HG03571 (cell line): Measurements from ENCODE around the gene TNIP2.
A peak's percentile ranks its signal among the peaks of the same experiment; 100 is the strongest.

Source experiments
- ATAC-seq: cut with Tn5 transposase; IDR thresholded peaks from one replicate; pipeline ENCODE4 v1.9.1; 2021; ENCODE audit not compliant: unreplicated experiment

Gene TNIP2

DNA sequence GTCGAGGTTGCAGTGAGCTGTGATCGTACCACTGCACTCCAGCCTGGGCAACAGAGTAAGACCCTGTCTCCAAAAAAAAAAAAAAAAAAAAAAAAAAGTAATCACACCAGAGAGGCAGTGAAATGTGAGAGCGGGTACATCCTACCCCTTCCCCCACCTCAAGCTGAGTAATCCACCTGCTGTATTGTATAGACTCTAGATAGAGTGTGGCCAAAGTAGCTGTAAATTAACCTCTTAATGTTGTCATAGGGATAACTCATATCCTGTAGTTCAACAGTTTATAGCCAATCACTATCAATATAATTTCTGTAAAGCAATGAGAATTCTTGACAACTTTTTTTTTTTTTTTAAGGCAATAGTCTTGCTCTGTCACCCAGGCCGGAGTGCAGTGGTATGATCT is 30.8 kb downstream of the TNIP2 start:
- no peak for ATAC-seq

DNA sequence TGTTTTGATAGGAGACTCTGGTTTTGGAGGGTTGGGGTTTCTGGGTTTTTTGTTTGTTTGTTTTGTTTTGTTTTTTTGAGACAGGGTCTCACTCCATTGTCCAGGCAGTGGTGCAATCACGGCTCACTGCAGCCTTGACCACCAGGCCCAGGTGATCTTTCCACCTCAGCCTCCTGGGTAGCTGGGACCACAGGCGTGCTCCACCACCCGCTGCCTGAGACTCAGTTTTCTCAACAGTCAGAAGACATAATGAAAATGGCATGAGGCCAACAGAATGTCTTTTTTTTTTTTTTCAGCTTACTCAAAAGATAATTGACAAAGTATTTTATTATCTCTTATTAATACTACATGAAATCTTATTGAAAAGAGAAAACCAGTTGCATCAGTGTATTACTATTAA is 32.4 kb downstream of the TNIP2 start:
- ATAC-seq, result no peak

DNA sequence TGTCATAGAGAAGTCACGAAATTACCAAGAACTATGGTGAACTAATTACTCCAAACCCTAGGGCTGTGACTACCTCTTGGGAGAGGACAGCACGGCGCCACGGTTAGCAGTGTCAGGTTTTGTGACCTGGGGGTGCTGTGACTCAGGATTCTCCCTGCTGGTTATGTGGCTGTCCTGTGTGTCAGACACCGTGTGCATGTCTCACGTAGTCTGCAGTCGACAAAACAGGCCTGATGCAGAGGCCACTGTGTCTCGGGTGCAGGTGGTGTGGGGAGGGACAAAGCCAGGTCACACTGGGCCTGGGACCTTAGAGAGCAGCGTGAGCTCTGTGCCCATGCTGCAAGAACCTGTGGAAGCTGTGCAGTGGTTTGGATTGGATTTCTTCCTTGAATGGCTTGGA is 34.1 kb downstream of the TNIP2 start:
- no peak for ATAC-seq

DNA sequence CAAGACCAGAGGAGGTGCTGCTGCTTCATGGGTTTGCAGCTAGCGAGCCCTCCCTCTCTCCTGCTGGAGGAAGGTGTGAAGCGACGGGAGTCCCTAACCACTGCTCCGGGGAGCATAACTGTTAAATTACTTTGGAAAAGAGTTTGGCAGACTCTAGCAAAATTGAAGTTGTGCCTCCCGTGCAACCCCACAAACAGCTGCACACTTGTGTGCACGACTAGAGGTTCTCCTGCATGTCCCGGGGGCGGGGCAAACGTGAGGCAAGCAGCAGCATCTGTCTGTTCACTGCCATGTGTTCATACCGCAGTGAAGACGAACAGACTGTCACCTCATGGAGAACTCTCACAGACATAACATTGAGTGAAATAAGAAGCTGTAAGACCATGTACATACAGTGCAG is 34.5 kb downstream of the TNIP2 start:
- ATAC-seq, result no peak

GRCh38 chr4:2716236-2716635 is 39.9 kb downstream of the TNIP2 start:
- ATAC-seq, result no peak

GRCh38 chr4:2715426-2715825 is 40.7 kb downstream of the TNIP2 start:
- ATAC-seq, result no peak

DNA sequence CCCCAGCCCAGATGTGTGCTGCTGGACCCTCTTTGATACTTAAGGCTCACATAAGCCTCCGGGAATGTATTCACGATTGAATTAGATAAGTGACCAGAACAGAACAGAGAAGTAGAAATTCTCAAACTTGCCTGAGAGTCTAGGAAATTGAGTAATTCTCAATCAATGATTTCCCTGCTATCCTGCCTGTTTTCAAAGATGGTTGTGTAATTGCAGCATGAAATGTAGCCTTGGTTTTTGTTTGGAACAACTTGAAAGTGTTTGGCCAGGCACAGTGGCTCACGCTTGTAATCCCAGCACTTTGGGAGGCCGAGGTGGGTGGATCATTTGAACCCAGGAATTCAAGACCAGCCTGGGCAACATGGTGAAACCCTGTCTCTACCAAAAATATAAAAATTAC is 41.2 kb downstream of the TNIP2 start:
- ATAC-seq, result no peak

DNA sequence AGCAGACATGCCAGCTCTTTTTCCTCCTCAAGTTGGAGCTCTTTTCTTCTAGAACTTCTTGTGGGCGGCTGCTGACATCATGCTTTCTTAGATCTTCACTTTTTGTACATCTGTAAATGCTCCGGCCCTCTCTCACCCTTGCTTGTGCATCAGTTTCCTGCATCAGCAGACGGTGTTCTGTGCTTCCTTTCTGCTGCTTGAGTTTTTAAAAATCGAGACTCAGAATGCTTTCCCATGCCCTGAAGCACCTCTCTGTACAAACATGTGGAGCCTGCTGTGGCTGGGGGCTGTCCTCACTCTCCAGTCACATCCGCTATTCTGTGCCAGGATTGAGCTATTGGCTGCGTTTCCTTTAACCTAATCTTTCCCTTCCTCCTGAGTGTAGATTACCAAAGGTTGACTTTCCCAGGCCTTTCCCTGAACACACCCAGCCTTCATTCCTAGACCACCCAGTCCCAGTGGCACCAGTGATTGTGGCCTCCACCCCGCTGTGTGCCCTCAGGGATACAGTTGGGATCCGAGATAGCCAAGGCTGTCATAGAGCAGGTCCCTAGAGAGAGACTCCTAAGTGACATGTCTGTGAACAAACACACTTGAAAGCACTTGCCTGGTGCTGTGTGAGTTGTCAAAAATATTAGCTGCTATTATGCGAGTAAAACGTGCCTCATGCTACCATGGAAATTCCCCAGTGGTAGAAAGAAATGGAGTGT is 41.9 kb downstream of the TNIP2 start:
- no peak for ATAC-seq

DNA sequence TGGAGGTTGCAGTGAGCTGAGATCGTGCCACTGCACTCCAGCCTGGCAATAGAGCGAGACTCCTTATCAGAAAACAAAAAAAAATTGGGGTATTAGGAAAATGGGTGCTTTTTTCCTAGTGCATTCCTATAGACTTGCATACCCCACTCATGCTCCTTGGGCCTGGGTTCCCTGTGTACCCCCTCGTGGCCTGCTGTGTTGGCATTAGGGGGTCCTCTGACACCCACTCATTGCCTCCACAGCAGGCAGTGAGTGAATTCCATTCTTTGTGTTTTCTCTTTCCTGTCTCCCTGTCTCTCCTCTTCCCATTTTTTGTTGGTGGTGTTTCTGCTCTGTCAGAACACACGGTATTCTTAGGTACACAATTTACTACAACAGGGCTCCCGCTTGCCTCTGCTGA is 42.8 kb downstream of the TNIP2 start:
- ATAC-seq, result no peak

- ATAC-seq, result no peak
These were observed 43.8 kb downstream of the TNIP2 start for GRCh38 chr4:2712261-2712842.

GRCh38 chr4:2702770-2703169 is 53.4 kb downstream of the TNIP2 start:
- no peak for ATAC-seq

DNA sequence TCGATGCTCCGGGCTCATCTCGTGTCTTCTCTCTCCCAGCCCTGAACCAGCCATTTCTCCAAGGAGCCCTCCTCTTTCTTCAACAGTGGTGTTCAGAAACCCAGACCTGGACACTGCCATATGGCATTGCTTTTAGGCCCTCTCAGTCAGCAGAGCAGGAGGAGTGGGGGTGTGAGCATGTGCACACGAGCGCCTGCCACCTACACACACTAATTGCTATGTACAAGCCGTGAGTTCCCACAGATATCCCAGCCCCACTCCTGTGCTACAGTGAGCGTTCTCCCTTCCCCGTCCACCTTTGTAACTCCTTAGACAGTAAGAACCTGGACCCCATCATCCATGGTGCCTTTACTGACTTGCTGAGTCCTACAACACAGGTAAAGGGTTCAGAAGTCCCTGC is 53.8 kb downstream of the TNIP2 start:
- ATAC-seq, result no peak

DNA sequence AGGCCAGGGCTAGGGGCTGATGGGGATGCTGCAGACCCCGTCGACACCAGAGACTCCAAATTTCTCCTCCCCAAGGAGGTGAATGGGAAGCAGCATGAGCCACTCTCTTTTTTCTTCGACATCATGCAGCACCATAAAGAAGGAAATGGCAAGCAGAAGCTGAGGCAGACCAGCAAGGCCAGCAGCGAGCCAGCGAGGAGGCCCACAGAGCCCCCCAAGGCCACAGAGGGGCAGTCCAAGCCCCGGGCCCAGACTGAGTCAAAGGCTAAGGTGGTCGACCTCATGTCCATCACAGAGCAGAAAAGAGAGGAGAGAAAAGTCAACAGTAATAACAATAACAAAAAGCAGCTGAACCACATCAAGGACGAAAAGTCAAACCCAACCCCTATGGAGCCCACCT is 56.1 kb downstream of the TNIP2 start:
- no peak for ATAC-seq

DNA sequence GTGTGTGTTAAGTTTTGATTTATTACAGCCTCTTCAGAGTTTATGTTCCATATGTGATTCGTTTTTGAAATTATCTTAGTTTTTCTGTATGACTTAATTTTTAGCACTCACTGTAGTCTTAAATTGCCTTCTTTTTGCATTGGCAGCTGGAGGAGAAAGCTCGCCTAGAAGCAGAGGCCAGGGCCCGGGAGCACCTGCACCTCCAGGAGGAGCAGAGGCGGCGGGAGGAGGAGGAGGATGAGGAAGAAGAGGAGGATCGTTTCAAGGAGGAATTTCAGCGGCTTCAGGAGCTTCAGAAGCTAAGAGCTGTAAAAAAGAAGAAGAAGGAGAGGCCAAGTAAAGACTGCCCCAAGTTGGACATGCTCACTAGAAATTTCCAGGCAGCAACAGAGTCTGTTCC is 56.6 kb downstream of the TNIP2 start:
- no peak for ATAC-seq

DNA sequence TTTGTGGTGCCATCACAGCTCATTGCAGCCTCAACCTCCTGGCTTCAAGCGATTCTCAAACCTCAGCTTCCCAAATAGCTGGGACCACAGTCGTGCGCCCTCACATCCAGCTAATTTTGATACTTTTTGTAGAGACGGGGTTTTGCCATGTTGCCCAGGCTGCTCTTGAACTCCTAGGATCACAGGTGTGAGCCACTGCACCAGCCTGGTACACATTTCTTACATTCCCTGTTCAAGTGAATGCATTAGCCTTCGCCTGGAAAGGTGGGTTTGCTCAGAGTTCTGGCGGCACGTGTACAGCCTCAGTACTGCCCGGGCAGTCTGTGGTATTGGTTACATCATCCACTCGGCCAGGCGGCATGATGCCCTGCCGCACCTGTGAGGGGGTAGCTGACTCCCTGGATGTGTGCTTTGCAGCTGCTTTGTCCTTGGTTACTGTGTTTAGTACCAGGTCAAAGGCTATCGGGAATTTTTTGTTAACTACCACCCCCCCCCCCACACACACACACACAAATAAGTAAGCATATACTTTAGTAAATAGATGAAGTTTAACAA is 57.1 kb downstream of the TNIP2 start:
- ATAC-seq, result no peak

DNA sequence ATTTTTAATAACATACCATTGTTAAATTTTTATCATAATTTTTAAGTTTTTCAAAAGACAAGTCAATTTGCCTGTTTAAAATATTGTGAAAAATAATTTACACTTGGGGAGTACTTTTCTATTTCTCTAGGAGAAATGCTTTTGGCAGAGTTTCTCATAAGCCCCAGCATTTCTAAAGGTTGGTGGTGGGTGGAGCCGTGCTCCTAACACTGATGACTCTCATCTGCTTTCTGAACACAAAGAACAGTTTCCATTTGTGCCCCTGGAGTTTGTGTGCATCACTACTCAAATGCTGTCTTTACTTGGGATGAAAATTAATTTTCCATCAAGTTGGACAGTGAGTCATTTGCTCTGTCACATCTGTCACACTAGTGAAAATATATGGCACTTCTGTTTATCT is 57.6 kb downstream of the TNIP2 start:
- ATAC-seq, result no peak

DNA sequence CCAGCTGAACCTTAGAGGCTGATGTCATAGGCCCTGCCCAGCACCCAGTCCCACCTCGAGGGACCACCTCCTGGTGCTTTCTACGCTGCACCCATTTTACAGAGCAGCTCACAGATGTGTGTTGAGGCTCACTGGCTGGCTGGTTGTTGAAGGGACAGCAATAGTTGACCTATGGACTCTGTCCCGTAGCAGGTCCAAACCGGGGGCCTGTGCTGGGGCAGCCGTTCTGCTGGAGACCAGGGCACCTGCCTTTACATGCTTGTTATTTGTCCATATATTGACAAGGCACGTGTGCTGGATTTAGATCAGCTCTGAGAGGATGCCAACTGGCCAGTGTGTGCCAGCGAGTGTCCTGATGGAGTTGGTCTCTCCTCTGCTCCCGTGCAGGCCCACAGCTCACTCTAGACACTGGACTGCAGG is 58.1 kb downstream of the TNIP2 start:
- ATAC-seq, result no peak

DNA sequence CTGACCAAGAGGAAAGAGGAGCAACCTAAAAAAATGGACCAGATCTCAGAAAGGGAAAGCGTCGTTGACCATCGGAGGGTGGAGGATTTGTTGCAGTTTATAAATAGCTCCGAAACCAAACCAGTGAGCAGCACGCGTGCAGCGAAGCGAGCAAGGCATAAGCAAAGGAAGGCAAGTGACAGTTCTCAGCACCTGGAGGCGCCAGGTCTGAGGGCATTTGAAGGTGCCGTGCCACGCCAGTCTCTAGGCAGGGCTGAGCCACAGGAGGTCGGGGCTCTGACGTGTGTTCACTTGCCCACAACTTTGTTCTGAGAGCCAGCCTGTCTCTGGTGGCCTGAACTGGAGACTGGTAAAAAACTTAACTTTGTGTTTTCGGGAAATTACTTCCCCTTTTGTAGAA is 59.7 kb downstream of the TNIP2 start:
- peak; percentile 83 for ATAC-seq

GRCh38 chr4:2695346-2696060 is 60.6 kb downstream of the TNIP2 start:
- ATAC-seq, result no peak

DNA sequence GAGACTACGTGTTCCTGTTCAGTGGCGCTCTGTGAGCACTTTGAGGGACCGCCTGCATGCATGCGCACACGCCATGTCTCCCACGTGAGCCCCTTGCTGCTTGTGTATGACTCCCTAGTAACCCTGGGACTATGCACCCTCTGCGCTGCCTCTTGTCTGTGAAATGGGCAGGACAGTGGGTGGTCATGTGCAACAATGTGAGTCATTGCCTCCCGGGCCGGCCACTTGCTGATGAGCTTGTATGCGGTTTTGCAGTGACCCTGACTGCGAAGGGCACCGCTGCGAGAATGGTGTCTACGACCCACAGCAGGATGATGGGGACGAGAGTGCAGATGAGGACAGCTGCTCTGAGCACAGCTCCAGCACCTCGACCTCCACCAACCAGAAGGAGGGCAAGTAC is 61.4 kb downstream of the TNIP2 start:
- no peak for ATAC-seq

DNA sequence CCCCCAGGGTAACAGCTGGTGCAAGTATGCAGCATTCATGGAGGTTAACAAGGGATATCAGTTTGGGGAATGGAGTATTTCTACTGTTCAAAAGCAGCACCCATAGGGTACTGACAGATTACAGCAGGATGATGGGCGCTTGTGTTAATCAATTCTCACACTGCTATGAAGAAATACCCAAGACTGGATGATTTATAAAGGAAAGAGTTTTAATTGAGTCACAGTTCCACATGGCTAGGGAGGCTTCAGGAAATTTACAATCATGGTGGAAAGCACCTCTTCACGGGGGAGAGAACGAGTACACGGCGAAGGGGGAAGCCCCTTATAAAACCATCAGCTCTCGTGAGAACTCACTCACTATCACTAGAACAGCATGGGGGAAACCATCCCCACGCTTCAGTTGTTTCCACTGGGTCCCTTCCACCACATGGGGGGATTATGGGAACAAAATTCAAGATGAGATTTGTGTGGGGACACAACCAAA is 64.1 kb downstream of the TNIP2 start:
- ATAC-seq, result no peak
